ENCODE measurements around the gene ZC3H7B.

DNA sequence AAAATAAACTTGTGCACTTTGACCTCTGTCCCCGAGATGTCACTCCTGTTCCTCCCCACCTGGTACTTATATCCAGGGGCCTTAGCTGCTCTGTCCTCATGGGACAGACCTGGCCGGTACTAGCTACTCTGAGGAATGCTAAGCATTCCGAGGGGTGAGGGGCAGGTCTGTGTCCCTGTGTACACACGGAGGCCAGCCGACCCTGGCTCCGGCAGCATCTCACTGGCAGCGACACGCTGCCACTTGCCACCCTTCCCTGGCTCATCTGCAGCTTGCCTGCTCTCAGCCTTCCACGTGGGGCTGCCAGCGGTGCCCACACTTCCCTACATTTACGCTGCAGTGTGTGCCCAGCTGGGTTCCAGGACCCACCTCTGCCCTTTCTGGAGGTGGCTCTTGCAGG lies 58.8 kb downstream of the ZC3H7B start:
- TF ChIP-seq, protein P1, sequence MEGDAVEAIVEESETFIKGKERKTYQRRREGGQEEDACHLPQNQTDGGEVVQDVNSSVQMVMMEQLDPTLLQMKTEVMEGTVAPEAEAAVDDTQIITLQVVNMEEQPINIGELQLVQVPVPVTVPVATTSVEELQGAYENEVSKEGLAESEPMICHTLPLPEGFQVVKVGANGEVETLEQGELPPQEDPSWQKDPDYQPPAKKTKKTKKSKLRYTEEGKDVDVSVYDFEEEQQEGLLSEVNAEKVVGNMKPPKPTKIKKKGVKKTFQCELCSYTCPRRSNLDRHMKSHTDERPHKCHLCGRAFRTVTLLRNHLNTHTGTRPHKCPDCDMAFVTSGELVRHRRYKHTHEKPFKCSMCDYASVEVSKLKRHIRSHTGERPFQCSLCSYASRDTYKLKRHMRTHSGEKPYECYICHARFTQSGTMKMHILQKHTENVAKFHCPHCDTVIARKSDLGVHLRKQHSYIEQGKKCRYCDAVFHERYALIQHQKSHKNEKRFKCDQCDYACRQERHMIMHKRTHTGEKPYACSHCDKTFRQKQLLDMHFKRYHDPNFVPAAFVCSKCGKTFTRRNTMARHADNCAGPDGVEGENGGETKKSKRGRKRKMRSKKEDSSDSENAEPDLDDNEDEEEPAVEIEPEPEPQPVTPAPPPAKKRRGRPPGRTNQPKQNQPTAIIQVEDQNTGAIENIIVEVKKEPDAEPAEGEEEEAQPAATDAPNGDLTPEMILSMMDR (IDR thresholded peaks at IDR 0.05) = no peak
- TF ChIP-seq POLR2A (IDR thresholded peaks at IDR 0.05) = no peak
